ENCODE measurements around the gene FBXL13.

- TF ChIP-seq CTCF (IDR thresholded peaks at IDR 0.05; ENCODE audit: insufficient read depth, low read length) (no peak), POLR2AphosphoS5 (IDR thresholded peaks at IDR 0.05; ENCODE audit: low read depth) (no peak)
Observed at GRCh38 chr7:102842284-102842683, 232.3 kb downstream of the FBXL13 start.
